Ovary (tissue), 9 donors: Measurements from ENCODE around the gene SNTB2. TPM values are rescaled to one million over a fixed set of nuclear protein-coding genes. Genes with fewer than 3 reads are reported as not detected.

ENCODE experiments used
- DNase-seq, 5 donors: peaks; one replicate each; pipeline ENCODE4 v3.0.0-alpha.2; 2019 to 2020
- H3K27ac ChIP-seq, 2 donors: fragments of 200-600 bp; one replicate each; pipeline versions ENCODE4 v1.5.1 to v1.8.0; 2019 to 2022
- H3K27me3 ChIP-seq: fragments of 200-600 bp; one replicate; pipeline ENCODE4 v1.8.0; 2022
- H3K36me3 ChIP-seq: fragments of 200-600 bp; sonication (generic); one replicate; pipeline ENCODE4 v1.5.1; 2019
- H3K4me1 ChIP-seq: one replicate; pipeline ENCODE4 v1.8.1; 2013; ENCODE audit warnings: mild to moderate bottlenecking, moderate library complexity; ENCODE audit not compliant: insufficient read depth
- H3K4me3 ChIP-seq: fragments of 200-600 bp; sonication (generic); one replicate; pipeline ENCODE4 v1.5.1; 2017
- H3K9me3 ChIP-seq, 2 donors: fragments of 200-600 bp in 1 of 2; sonication (generic) in 1 of 2; one replicate each; pipeline versions ENCODE4 v1.5.1 to v1.8.1; 2013 to 2019; ENCODE audit warnings: mild to moderate bottlenecking in 1 of 2, moderate library complexity in 1 of 2
- EP300 ChIP-seq: sonication (generic); formaldehyde crosslinking; IDR thresholded peaks from one replicate; pipeline ENCODE4 v1.6.1; 2017; ENCODE audit warnings: antibody characterized with exemption
- POLR2A ChIP-seq: fragments of 450-650 bp; IDR thresholded peaks from one replicate; pipeline ENCODE4 v1.6.1; 2017; ENCODE audit warnings: antibody characterized with exemption, mild to moderate bottlenecking, moderate library complexity
- WGBS, 3 donors: extraction: QIAGEN DNeasy Blood & Tissue Kit in 1 of 3; methylation state at CpG; one replicate each; pipeline versions ENCODE4 v1.1.5 to v1.1.7; 2013 to 2017; 5-methylcytosine and 5-hydroxymethylcytosine counted together
- intact Hi-C, 4 donors: fragments of 100-400 bp; cut with DNase I; formaldehyde crosslinking; loops; one replicate each; pipeline versions ENCODE4 v1.11.0 to v1.15.1; 2022 to 2023
- polyA plus RNA-seq, 2 donors: library from polyadenylated mRNA; stranded (reverse); fragments of 200-250 nt in 1 of 2; fragments of 350-450 nt in 1 of 2; fragmentation: Illumina TruSeq in 1 of 2; extraction: RNeasy Lipid Tissue Mini Kit (QIAGEN cat#74804) in 1 of 2; gene quantifications; one replicate each; pipeline ENCODE4 v1.2.3, GENCODE V29; 2013 to 2014
- total RNA-seq, 7 donors: library from RNA; depleted of rRNA in 2 of 7; stranded (reverse); fragments of >200 nt in 2 of 7; fragmentation: NEBNext Ultra II Directional in 3 of 7; extraction: Animal tissue kit (Norgen Biotek cat#: 25700) in 3 of 7; gene quantifications; one replicate each; pipeline versions ENCODE4 v1.1.0 to v1.2.4, GENCODE V29; 2016 to 2023
- TF ChIP-seq, protein P1 (sequence below), 3 donors: fragments of 450-650 bp in 2 of 3; fragments of 200-600 bp in 1 of 3; IDR thresholded peaks; one replicate each; pipeline versions ENCODE4 v1.5.1 to v1.8.0; 2016 to 2022; ENCODE audit warnings: antibody characterized with exemption in 3 of 3, mild to moderate bottlenecking in 1 of 3
- donor health status: DM: no; HTN: no; CAD: no; lungs with moderate emphysema.
- donor health status: DM: no; HTN: no; CAD: no.
- donor health status: Bipolar disorder and iron deficiency.
- donor health status: DM: yes; HTN: yes; CAD: no.
- donor health status: DM: no; HTN: no; CAD: no.
- donor health status: DM: yes; HTN: yes; CAD: no.

The SNTB2 gene
- total and polyA plus RNA-seq, 9 donors: 9.4 to 51.8 (median 36.9) TPM

DNA sequence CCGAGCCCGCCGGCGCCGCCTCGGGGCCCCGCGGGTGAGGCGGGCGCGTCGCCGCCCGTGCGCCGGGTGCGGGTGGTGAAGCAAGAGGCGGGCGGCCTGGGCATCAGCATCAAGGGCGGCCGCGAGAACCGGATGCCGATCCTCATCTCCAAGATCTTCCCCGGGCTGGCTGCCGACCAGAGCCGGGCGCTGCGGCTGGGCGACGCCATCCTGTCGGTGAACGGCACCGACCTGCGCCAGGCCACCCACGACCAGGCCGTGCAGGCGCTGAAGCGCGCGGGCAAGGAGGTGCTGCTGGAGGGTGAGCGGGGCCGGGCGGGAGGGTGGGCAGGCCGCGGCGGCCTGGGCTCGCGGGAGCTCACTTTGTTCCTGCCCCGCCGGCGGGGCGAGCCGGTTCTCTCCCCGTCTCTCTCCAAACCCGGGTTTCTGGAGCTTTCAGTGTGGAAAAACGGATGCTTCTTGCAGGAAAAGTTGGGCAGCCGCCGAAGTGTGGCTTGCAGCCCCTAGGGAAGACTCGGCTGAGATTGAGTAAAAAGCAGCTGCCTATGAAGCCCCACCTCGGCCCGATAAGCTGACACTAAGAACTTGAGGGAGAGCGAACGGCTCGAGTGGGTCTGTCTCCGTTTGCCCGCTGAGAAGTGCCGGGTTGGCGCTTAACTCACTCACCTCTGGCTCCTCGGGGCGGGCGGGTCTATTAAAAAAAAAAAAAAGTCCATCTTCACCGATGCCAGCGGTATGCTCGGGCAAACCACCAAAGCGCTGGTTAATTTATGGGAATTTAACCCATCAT lies 677 bp downstream of the SNTB2 start:
- intact Hi-C loops: loop anchor here in 1 of 4 donors (2.0 kb wide), 1 partner anchor 15 kb away; no protein-coding TSS in a partner anchor
- TF ChIP-seq, protein P1, sequence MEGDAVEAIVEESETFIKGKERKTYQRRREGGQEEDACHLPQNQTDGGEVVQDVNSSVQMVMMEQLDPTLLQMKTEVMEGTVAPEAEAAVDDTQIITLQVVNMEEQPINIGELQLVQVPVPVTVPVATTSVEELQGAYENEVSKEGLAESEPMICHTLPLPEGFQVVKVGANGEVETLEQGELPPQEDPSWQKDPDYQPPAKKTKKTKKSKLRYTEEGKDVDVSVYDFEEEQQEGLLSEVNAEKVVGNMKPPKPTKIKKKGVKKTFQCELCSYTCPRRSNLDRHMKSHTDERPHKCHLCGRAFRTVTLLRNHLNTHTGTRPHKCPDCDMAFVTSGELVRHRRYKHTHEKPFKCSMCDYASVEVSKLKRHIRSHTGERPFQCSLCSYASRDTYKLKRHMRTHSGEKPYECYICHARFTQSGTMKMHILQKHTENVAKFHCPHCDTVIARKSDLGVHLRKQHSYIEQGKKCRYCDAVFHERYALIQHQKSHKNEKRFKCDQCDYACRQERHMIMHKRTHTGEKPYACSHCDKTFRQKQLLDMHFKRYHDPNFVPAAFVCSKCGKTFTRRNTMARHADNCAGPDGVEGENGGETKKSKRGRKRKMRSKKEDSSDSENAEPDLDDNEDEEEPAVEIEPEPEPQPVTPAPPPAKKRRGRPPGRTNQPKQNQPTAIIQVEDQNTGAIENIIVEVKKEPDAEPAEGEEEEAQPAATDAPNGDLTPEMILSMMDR (IDR thresholded peaks at IDR 0.05): no peak
- no peak for TF ChIP-seq POLR2A
- no peak for TF ChIP-seq EP300
- 0% methylated on average over 27 to 76 of the region's 76 CpGs for WGBS, 3 donors
- Histone ChIP-seq H3K4me1 (peaks cover 9% of the 10 kb centered on the region), H3K27me3 (no peaks in the 10 kb centered on the region), H3K9me3 (no peaks in the 10 kb centered on the region), H3K4me3 (peak overlapping the region; percentile 93), H3K27ac (peak overlapping the region; percentile 72 to 76), H3K36me3 (no peaks in the 10 kb centered on the region)
- peak; percentile 42 to 65 (median 58) for DNase-seq

DNA sequence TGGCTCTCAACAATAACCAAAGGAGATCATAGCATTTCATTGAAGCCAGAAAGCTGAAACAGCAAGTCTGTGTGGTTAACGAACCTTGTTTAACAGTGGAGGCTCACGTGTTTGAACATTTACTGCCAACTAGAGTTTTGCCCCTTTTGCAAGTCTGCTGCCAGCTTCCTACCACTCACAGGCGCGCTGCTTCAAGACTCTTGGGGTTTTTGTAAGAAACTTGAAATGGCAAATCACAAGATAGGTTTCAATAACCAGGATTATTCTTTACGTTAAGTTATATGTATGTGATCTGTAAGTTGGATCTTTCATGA lies 1.2 kb downstream of the SNTB2 start:
- H3K4me1 ChIP-seq: peaks cover 8% of the 10 kb centered on the region

DNA sequence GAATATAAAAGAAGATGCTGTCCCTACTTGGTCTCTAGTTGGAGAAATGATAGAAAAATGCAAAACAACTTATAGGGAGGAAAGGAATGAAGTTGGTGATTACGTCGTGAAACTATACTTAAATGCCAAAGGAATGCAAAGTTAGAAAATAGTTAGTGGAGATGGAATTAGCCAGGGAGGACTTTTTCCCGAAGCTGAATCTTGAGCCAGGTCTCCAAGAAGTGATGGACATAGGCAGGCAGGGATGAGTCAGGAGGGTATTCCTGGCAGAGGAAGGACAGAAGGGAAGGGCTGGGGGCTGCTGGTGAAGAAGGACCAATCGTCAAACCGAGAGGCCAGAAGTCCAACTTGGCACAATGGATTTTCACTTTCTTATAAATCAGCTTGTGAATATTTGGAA lies 1.8 kb downstream of the SNTB2 start:
- peak overlapping the region; percentile 93 for H3K4me3 ChIP-seq
- no peak overlapping the region for H3K27ac ChIP-seq
- 3 to 7% (median 4%) methylated on average over 5 of the region's 5 CpGs for WGBS, 3 donors
- intact Hi-C loops: loop anchor here in 1 of 4 donors (2.0 kb wide), 1 partner anchor 14 kb away; no protein-coding TSS in a partner anchor
- H3K4me1 ChIP-seq: peaks cover 9% of the 10 kb centered on the region
- H3K27me3 ChIP-seq: no peaks in the 10 kb centered on the region
- H3K9me3 ChIP-seq: no peaks in the 10 kb centered on the region
- no peak for DNase-seq
- H3K36me3 ChIP-seq: no peaks in the 10 kb centered on the region
- TF ChIP-seq POLR2A (no peak), EP300 (no peak)
- TF ChIP-seq, protein P1 (IDR thresholded peaks at IDR 0.05): no peak

More for the DNA sequence above, 1.2 kb downstream of the SNTB2 start:
- H3K27me3 ChIP-seq: no peaks in the 10 kb centered on the region
- no peaks in the 10 kb centered on the region for H3K36me3 ChIP-seq
- no peak overlapping the region for H3K27ac ChIP-seq
- intact Hi-C loops: loop anchor here in 1 of 4 donors (2.0 kb wide), 1 partner anchor 15 kb away; no protein-coding TSS in a partner anchor
- TF ChIP-seq EP300: no peak
- TF ChIP-seq, protein P1 (IDR thresholded peaks at IDR 0.05): no peak
- no peak for TF ChIP-seq POLR2A
- WGBS, 3 donors: 1 to 3% (median 2%) methylated on average over 5 of the region's 5 CpGs
- peak overlapping the region; percentile 93 for H3K4me3 ChIP-seq
- no peaks in the 10 kb centered on the region for H3K9me3 ChIP-seq
- DNase-seq: no peak

DNA sequence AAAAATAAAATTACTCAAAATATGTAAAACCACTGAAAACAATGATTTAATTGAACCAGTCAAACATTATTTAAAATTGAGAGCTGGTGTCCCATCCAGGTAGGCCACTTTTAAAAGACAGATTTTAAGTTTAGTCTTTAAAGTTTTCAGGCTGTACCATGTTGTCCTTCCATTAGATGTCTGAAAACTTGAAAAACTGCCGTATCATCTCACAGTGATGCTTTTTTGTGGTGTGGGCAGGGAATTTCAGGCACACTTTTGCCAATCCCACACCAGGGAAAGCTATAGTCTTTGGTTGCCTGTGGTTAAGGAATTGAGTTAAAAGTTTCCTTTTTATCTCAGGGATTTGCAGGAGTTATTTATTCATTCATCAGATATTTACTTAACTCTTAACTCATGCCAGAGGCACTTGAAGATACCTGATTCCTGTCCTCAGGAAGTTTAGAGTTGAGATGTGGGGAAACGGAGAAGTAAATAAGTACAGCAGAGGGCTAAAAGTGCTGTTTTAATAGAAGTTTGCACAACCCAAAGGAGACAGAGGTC lies 3.2 kb downstream of the SNTB2 start:
- H3K9me3 ChIP-seq: no peaks in the 10 kb centered on the region
- H3K27me3 ChIP-seq: no peaks in the 10 kb centered on the region
- H3K4me1 ChIP-seq: peaks cover 14% of the 10 kb centered on the region
- H3K36me3 ChIP-seq: no peaks in the 10 kb centered on the region
- 79 to 84% (median 80%) methylated on average over 2 of the region's 2 CpGs for WGBS, 3 donors
- H3K27ac ChIP-seq: no peak overlapping the region
- H3K4me3 ChIP-seq: no peak overlapping the region
- DNase-seq: no peak
- intact Hi-C loops: loop anchor here in 1 of 4 donors (5.0 kb wide), 1 partner anchor 47 kb away; no protein-coding TSS in a partner anchor
- TF ChIP-seq EP300 (no peak), POLR2A (no peak)
- TF ChIP-seq, protein P1 (IDR thresholded peaks at IDR 0.05): no peak
